Activated CD4-positive, CD25-positive, alpha-beta regulatory T cell treated with anti-CD3 and anti-CD28 coated beads, Interleukin-2, amount 50 U/mL, for 24 hours (primary cell): Measurements from ENCODE around the gene KCNQ1OT1.

Experiments used
- ATAC-seq, 2 donors: fragments of 150-1000 bp; cut with Tn5 transposase; one replicate each; pipeline ENCODE4 v1.10.0; 2021; ENCODE audit warnings: mild to moderate bottlenecking in 1 of 2, moderate library complexity in 1 of 2

Gene KCNQ1OT1

GRCh38 chr11:2686360-2687222, 13.2 kb downstream of the KCNQ1OT1 start:
- no peak for ATAC-seq

GRCh38 chr11:2685566-2686359, 14.0 kb downstream of the KCNQ1OT1 start:
- no peak for ATAC-seq

- ATAC-seq, result no peak
Observed at GRCh38 chr11:2685051-2685450, 14.7 kb downstream of the KCNQ1OT1 start.

- ATAC-seq, result no peak
Observed at GRCh38 chr11:2684581-2684980, 15.2 kb downstream of the KCNQ1OT1 start.

- ATAC-seq, result no peak
Observed at GRCh38 chr11:2683806-2684205, 16.0 kb downstream of the KCNQ1OT1 start.

- ATAC-seq, result no peak
Observed at GRCh38 chr11:2681408-2682145, 18.2 kb downstream of the KCNQ1OT1 start.

- ATAC-seq, result peak in 1 of 2 donors; percentile 13
Observed at GRCh38 chr11:2679011-2679676, 20.6 kb downstream of the KCNQ1OT1 start.

- no peak for ATAC-seq
Observed at GRCh38 chr11:2678396-2678795, 21.4 kb downstream of the KCNQ1OT1 start.

- no peak for ATAC-seq
Observed at GRCh38 chr11:2677127-2677526, 22.7 kb downstream of the KCNQ1OT1 start.

GRCh38 chr11:2675540-2675939, 24.3 kb downstream of the KCNQ1OT1 start:
- ATAC-seq, result no peak

- ATAC-seq, result no peak
Observed at GRCh38 chr11:2674658-2675131, 25.1 kb downstream of the KCNQ1OT1 start.

GRCh38 chr11:2673871-2674471, 25.8 kb downstream of the KCNQ1OT1 start:
- ATAC-seq, result no peak

GRCh38 chr11:2673250-2673610, 26.6 kb downstream of the KCNQ1OT1 start:
- no peak for ATAC-seq

GRCh38 chr11:2672553-2673249, 27.1 kb downstream of the KCNQ1OT1 start:
- no peak for ATAC-seq

- ATAC-seq, result no peak
Observed at GRCh38 chr11:2671748-2672147, 28.0 kb downstream of the KCNQ1OT1 start.

- no peak for ATAC-seq
Observed at GRCh38 chr11:2670541-2671100, 29.2 kb downstream of the KCNQ1OT1 start.

GRCh38 chr11:2669634-2670469, 29.9 kb downstream of the KCNQ1OT1 start:
- ATAC-seq, result no peak

GRCh38 chr11:2668876-2669275, 30.9 kb downstream of the KCNQ1OT1 start:
- ATAC-seq, result no peak

GRCh38 chr11:2667940-2668339, 31.9 kb downstream of the KCNQ1OT1 start:
- no peak for ATAC-seq
